ENCODE results near the gene TMEM44.

TMEM44 gene

DNA sequence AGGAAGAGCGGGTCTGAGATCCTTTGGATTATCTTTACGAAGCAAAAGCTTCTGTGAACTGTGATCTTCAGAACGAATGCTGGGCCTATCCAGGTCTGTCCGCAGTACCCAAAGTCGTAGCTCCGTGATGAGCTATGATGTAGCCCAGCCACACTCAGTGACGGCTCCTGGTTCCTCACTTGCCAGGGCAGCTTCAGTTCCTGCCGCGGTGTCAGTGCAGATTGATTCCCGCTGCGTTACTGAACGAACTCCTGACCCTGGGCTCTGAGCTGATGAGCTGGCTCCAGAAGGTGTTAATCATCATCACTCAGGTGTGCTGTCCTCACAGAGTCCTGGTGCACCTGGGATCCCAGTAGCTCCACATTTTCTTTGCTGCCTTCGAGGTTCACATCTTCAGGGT is 45.0 kb downstream of the TMEM44 start:
- Histone ChIP-seq H3K4me3 (no peak overlapping the region), H3K27ac (no peak overlapping the region)

DNA sequence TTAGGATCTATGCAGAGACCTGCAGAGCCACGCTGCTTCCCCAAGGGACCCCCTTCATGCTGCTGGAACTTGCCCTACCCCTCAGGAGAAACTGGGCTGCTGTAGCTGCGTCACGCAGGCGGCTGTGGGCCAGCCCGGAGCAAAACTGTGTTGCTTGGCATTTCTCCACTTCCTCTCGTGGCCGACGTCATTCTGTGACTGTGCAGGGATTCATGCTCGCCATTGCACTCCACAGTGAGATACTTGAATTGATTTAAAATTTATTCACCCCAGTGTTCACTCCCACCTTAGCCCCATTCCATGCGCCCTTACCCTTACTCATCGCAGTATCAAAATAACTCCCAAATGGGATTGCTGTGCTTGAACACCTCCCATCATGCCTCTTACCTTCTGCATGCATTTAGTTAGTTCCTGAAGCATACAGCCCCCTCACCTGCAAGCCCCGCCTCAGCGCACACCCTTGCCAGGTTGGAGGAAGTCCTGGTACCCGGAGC is 45.7 kb downstream of the TMEM44 start:
- Histone ChIP-seq H3K4me3 (no peak overlapping the region), H3K27ac (peak overlapping the region in 5 of 21 experiments; percentile 5 to 43 (median 14))

DNA sequence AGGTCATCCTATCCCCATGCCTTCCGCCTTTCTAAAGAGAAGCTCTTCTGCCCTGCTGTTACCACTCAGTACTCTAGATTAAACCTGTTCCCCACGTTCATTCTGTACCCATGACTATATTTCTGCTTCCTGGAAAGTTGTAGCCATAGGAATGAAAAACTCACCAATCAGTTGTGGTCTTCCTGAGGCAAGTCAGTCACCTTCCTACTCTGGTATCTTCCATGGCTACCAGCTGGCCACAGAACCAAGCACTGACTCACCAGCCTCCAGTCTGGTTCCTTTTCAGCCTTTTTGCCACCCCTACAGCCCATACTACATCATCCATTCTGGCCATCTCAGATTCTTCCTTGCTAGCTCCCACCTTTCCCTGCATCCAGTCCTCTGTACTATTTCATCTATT is 46.4 kb downstream of the TMEM44 start:
- Histone ChIP-seq H3K4me3 (no peak overlapping the region), H3K27ac (peak overlapping the region in 9 of 21 experiments; percentile 7 to 50 (median 41))

DNA sequence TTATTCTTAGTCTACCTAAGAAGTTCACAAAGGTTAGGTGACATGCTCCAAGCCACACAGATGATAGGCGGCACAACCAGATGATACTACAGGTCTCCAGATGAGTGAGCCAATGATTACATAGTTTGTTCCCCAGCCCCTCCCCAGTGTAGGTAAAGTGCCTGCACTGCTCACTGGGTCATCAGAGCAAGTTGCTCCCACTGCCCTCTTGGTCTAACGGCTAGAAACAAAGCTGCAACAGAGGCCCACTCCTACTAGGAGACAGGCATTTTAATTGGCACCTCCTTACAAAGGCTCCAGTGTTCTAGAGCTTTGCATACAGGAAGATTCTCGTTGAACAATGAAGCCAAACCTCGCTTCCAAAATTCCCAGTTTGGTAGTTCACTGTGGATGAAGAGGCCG is 47.3 kb downstream of the TMEM44 start:
- peak overlapping the region in 6 of 21 experiments; percentile 26 to 50 (median 42) for H3K27ac ChIP-seq

DNA sequence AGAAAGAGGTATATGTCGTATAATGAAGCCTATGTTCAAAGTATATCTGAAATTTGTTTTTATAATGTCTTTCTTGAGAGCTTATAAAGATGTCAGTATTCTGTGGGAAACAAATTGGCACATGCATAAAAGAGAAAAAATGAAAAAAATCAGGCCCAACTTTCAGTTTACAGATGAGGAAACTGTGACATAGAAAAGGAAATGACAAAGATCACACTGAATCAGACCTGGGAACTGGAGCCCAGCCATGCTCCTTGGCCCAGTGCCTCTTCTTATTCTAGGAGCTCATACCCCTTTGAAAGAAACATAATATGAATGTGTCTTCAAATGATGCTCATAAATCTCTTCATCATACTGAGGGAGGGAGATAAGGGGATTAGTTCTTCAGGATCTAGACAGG is 48.4 kb downstream of the TMEM44 start:
- H3K27ac ChIP-seq, result peak overlapping the region in 10 of 21 experiments; percentile 93 to 98 (median 96)
- H3K4me3 ChIP-seq, result peak overlapping the region in 5 of 7 experiments; percentile 55 to 92 (median 81)

More for the DNA sequence above, 47.3 kb downstream of the TMEM44 start:
- no peak overlapping the region for H3K4me3 ChIP-seq

DNA sequence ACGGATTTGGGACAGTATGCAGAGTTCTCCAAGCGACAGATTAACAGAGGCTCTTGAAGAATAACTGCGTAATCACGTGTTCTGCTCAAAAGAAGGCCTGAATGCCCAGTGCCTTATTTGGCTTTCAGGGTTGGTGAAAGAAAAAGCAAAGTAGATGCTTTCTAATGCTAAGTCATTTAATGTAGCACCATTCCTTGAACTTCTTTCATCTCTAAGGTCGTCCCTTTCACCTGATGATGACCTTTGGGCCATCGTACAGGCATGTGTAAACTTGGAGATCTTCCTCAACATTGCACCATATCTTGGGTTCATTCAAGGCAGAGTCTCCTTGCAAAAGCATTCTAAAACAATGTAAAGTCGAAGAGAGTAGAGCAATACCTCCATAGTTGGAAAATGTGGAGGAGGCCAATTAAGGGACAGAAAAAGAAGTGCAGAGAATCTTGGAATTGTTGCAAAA is 48.9 kb downstream of the TMEM44 start:
- H3K27ac ChIP-seq, result peak overlapping the region; percentile 44 to 98 (median 95)
- H3K4me3 ChIP-seq, result peak overlapping the region; percentile 55 to 95 (median 81)

DNA sequence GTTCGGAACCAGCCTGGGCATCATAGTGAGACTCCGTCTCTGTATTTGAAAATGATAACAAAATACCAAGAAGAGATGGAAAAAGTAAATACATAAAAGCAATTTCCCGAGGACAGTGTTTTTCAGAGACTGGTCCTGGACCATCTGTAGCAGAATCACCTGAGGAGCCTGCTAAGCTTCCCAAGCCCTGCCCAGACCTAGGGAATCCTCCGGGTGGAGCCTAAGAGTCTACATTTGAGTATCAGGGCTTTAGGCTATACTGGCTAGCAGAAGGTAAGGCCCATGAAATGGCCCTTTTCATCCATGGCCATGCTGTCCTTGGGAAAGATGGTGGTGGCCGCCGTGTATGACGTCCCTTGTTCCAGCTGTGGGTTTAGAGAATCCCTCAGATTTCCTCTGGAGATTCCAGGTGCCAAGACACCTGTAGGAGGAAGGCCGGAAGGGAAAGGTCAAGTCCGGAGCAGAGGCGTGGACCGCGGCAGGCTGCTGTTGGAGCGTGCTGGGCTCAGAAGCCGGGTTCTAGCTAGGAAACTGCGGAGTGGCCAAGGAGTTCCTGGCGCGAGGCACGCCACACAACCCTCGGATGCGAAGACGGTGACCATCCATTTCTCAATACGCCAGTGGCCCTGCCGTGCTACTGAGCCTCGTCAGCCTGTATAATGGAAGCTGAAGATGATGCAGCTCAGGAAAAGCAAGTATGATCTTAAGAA is 50.9 kb downstream of the TMEM44 start:
- no peak overlapping the region for H3K4me3 ChIP-seq
- no peak overlapping the region for H3K27ac ChIP-seq

DNA sequence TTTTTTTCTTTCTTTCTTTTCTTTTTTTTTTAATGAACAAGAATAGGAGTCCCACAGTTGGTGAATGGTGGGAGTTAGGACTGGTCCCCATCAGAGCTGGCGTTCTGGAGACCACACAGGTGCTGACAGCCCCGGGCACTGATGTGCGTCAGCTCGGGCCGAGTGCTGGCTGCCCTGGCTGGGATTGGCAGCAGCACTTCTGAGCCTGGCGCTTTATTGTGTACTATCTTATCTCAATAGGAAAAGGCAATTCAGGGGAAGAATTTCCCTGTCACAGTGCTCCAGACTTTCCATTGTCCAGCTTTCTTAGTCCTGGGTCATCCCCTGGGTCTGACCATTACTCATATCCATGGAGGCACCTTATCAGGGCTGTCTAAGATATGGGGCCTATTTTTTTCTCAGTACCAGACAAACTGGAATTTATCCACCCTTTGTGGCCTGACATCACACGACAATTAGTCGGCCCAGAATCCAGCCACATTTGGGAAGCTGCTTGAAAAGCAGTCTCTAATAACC is 54.1 kb downstream of the TMEM44 start:
- Histone ChIP-seq H3K27ac (peak overlapping the region in 3 of 21 experiments; percentile 2 to 45 (median 42)), H3K4me3 (no peak overlapping the region)

DNA sequence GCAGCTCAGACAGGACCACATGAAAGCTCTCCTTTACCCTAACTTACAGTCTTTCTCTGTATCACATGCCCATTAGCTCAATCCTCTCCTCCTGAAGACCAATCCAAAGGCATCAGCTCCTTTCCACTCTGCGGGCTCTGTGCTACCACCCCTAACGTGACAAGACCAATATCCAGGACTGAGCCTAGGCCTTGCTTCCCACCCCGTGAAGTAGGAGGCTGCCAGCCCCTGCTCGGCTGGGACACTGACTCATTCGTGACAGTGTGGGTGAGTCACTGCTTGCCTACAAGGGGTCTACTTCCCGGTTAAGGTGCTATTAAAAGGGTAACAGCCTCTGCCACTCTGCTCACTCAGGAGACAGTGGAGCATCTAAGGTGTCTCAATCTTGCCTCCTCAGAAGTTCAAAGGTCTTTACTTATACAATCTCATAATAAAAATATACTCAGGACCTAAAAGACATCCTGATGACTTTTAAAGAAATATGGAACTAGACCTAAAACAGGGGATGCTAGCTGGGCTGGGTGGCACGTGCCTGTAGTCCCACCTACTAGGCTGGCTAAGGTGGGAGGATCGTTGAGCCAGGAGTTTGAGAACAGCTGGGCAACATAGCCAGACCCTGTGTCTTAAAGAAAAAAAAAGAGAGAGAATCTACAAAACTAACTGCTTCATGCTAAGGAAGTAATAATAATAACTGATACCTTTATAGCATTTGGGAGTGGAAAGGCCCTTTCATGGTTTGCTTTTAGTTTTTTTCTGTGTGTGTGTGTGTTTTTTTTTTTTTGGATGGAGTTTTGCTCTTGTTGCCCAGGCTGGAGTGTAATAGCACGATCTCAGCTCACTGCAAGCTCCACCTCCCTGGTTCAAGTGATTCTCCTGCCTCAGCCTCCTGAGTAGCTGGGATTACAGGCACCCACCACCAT is 55.0 kb downstream of the TMEM44 start:
- no peak overlapping the region for H3K4me3 ChIP-seq
- H3K27ac ChIP-seq, result peak overlapping the region in 5 of 21 experiments; percentile 13 to 49 (median 35)

DNA sequence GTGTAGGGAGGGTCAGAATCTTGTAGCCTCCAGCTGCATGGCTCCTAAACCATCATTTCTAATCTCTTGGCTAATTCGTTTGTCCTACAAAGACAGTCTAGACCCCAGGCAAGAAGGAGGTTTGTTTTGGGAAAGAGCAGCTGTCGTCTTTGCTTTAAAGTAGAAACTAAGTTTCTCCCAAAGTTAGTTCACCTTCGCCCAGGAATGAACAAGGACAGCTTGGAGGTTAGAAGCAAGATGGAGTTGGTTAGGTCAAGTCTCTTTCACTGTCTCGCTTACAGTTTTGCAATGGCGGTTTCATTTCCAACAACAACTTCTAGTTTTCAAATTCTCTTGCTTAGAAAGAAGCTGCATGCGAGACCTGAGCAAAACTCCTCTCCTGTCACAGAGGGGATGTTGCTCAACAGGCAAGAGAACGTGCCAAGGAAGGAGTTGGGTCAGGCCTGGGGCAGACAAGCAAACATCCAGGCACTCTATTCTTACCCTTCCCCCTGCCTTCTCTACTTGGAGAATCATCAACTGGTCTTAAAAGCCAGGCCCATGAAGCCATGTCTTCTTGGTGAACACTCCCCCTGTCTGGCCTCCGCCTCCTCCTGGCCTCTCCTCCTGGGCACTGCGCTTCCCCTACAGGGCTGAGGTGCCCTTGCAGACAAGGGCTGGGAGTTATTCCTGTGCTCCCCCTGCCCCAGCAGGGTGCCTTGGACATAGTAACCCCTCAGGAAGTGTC is 57.6 kb downstream of the TMEM44 start:
- H3K27ac ChIP-seq, result peak overlapping the region in 10 of 21 experiments; percentile 1 to 68 (median 20)

DNA sequence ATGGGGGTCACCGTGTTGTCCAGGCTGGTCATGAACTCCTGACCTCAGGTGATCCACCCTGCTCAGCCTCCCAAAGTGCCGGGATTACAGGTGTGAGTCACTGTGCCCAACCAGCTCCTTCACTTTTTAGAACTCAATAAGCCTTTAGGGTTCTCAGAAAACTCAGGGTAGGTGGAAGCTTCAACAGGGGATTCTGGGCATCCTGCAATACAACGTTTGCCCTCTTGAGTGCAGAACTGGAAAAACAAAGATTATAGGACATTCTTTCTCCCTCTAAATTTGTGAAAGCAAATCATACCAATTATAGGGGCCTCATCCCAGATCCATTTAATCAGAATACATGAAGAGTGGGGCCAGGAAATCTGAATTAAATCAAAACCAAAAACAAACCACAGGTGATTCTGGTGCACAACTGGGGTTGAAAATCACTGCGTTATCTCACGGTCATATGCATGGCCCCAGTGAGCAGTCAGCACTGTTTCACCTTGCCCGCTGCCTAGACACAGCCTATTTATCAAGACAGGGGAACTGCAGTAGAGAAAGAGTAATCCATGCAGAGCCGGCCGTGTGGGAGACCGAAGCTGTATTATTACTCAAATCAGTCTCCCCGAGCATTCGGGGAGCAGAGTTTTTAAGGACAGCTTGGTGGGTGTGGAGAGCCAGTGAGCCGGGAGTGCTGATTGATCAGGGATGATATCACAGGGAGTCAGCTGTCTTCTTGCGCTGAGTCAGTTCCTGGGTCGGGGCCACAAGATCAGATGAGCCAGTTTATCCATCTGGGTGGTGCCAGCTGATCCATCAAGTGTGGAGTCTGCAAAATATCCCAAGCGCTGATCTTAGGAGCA is 58.4 kb downstream of the TMEM44 start:
- Histone ChIP-seq H3K4me3 (no peak overlapping the region), H3K27ac (peak overlapping the region in 11 of 21 experiments; percentile 4 to 68 (median 35))

More for the DNA sequence above, 57.6 kb downstream of the TMEM44 start:
- H3K4me3 ChIP-seq, result no peak overlapping the region

DNA sequence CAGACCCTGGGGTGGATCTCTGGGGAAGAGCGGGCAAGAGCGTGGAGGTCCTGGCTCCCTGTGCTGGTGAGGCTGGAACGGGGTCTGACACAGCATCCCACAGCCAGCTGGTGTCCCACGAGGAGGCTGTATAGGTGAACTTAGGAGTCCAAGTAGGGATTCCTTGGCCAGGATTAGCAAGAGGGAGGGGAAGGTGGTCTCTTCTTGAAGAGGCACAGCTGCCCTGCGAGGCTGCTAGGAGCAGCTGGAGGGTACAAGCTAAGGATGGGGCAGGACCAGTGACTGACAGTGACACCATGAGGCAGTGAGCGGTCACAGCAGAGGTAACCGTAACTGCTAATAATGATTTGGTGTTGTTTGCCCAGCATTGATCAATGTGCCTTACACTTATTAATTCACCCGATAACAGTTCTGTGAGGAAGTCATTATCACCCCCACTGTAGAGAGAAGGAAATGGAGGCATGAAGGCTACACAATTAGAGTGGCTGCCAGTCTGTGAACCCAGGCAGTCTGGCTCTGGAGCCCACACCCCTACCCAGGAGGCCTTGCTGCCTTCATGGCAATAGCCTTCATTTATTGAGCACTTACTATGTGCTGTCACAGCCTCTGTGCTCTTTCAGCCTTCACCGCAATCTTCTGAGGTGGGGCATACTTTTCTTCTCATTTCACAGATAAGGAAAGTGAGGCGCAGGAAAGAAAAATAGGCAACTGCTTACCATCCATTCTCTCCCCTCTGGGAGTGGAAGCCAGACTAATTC is 59.4 kb downstream of the TMEM44 start:
- H3K4me3 ChIP-seq, result no peak overlapping the region
- H3K27ac ChIP-seq, result peak overlapping the region in 5 of 21 experiments; percentile 35 to 65 (median 59)

DNA sequence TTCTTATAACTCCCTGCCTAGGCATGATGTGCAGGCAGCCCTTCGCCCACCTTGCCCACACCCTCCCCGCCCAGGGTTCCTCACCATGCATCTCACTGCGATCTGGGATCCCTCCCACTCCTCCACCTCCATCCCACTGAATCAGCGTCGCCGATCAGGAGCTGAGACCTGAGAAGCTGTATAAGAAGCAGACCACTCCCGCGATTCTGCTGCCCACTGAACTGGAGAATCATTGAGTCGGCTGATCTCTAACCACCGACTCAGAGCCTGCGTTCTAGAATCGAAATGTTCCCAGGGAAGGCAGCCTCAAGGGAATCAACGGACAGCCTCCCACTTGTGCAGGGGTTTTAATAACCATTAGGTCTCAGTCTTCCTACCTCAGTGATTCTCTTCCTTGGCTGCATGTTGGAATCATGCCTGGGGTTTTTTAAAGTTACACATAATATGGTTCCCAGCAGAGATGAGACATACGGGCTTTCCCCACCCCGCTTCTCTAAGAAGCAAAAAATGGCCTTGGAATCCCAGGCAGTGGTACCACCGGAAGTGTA is 60.2 kb downstream of the TMEM44 start:
- Histone ChIP-seq H3K4me3 (no peak overlapping the region), H3K27ac (peak overlapping the region in 11 of 21 experiments; percentile 18 to 79 (median 59))

DNA sequence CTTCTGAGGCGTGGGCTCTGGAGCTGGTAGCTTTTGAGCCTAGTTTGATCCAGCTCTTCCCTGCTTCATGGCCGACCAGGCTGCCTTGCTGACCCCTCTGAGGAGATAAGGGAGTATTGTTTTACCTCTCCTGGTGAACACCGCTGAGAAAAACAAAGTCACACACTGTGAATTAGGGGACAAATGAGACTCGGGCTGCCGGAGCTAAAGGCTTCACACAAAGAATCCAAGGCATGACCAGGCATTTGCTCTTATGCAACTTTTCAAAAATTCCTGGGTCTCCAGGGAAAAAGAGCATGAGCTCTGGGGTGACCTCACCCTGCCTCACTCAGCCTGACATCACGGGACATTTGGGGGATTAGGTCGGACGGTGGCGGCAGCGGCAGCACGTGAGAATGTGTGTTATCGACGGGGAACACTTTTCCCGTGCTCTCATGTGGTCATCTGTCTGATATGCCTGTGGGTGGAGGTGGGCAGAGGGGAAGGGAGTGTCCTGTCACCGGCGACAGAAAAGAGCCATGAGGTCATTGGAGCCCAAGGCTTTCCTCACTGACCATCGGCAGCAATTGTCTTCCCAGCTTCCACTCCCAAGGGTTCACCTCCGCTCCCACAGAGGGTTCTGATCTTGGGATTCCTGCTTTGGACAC is 61.0 kb downstream of the TMEM44 start:
- no peak overlapping the region for H3K4me3 ChIP-seq

DNA sequence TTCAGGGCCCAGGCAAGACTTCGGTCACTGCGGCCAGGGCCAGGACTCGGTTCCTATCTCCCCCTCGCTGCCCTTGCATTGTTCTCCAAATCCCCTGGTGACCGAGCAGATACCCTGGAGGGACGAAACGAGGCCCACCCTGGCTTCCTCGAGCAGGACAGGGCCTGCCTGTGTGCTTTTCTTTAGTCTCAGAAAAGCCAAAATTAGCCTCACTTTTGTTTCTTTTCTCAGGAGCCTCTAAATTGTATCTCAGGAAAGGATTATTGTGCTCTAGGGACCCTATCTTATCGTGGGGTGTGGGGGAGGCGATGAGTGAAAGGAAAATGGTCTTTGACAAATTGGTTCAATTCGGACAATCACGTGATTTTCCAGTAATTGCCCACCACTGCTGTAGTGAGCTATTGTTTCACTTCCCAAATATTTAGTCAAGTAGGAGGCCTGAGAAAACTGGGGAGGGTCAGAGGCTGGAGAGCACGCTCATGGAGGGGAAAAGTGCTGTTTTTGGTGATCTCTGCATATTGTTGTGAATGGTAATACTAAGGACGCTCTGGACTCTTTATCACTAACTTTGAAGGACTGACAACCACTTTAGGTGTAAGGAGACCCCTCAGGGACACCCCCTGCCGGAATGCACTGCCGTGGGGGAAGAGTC is 61.6 kb downstream of the TMEM44 start:
- no peak overlapping the region for H3K4me3 ChIP-seq
- H3K27ac ChIP-seq, result peak overlapping the region in 13 of 21 experiments; percentile 13 to 79 (median 59)

More for the DNA sequence above, 61.0 kb downstream of the TMEM44 start:
- peak overlapping the region in 13 of 21 experiments; percentile 13 to 79 (median 59) for H3K27ac ChIP-seq

DNA sequence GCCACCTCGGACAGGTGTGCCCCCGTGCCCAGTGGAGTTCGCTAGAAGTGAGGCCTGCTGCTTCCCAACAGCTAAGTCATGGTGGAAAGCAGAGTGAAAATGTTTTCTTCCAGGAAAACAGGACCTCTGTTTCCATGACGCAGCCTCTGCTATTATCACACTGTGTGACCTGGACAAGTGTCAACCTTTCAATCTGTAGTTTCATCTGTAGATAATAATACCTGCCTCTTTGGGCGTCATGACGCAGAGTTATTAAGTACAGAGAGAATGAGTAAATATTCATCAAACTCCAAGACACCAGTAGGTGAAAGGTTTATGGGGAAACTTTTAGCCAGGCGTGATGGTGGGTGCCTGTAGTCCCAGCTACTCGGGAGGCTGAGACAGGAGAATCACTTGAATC is 62.3 kb downstream of the TMEM44 start:
- Histone ChIP-seq H3K27ac (peak overlapping the region in 1 of 21 experiments; percentile 68), H3K4me3 (no peak overlapping the region)
